GM20431 (cell line): ENCODE results near the gene RAD51D.
"Not testable (repeated sequence)": the region's sequence is repeated elsewhere in the genome, so short reads cannot be mapped to it uniquely, and the experiment has no call there.

Source experiments
- in situ Hi-C: fragments of 300-500 bp; cut with MseI, MboI; formaldehyde crosslinking; loops from one replicate; pipeline ENCODE4 v1.15.0; 2020; ENCODE audit warnings: low sequenced_read_pairs; ENCODE audit not compliant: unreplicated experiment

RAD51D gene

GRCh38 chr17:35048685-35049379 lies 70.8 kb downstream of the RAD51D start:
- in situ Hi-C loops = no loop called here

GRCh38 chr17:35046740-35047283 lies 72.8 kb downstream of the RAD51D start:
- in situ Hi-C loops = no loop called here

GRCh38 chr17:35046245-35046644 lies 73.4 kb downstream of the RAD51D start:
- in situ Hi-C loops = no loop called here

- in situ Hi-C loops = not testable (repeated sequence)
Measured at GRCh38 chr17:35045458-35045979, 74.1 kb downstream of the RAD51D start.

GRCh38 chr17:35044181-35044580 lies 75.5 kb downstream of the RAD51D start:
- in situ Hi-C loops = no loop called here
